Activated T-cell treated with anti-CD3 and anti-CD28 coated beads for 1 hour (primary cell): Measurements from ENCODE around the gene MAJIN.

Experiments used
- DNase-seq: peaks from one replicate; pipeline ENCODE4 v3.0.0-alpha.2; 2020; ENCODE audit warnings: low read depth

The MAJIN gene

DNA sequence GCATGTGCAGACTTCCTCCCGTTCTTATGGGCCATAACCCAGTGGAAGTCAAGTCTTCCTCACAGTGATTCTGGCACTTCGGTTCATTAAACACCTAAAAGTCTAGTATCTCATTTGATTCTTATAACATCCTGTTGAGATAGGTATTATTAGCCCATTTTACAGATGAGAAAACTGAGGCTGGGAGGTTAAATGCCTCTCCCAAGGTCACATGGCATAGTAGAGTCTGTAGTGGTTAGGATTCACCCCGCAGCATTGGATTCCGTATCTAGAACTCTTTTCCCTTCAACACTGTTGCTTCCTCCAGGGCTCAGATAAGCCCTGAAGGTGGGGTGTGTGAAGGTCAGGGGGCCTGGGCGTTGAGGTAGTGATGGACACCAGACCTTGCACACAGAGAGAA lies 39.6 kb downstream of the MAJIN start:
- DNase-seq: no peak

DNA sequence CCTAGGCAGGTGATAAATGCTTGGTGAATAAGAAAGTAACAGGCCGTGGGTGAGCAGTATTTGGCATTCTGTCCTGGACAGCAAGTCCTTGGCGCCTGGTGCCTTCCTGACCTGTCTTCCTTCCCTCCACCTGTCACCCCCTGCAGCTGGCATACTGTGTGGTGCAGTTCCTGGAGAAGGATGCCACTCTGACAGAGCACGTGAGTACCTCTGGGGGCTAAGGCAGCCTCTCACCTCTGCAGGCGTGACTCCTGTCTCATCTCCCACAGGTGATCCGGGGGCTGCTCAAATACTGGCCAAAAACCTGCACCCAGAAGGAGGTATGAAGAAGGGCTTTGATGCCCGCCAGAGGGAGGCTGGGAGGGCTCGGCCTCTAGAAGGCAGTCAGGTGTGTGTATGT lies 40.6 kb downstream of the MAJIN start:
- no peak for DNase-seq

DNA sequence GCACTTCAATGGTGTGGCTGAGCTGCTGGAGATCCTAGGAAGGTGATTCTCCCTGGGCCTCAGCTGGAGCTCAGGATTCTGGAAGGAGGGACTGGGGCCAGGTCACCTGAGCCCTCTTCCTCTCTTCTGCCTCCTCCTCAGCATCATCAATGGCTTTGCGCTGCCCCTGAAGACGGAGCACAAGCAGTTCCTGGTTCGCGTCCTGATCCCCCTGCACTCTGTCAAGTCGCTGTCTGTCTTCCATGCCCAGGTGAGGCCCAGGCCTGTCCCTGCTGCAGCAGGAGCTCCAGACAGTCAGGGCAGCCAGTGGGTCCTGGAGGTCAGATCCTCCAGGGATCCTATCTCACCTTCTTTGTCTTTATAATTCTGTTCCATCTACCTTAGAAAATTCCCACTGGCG lies 41.6 kb downstream of the MAJIN start:
- DNase-seq: no peak

DNA sequence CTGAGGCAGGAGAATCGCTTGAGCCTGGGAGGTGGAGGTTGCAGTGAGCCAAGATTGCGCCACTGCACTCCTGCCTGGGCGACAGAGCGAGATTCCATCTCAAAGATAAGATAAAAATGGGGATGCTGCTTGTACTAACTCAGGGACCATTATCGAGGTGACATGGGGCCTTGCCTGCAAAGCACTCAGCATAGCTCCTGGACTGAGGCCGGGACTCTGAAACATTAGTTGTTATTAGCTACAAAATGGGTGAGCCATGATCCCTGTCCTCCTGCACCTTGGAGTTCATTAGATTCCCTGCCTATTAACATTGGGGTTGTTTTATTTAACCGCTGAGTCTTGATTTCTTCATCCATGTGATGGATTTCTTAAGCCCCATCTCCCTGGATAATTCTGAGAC lies 42.3 kb downstream of the MAJIN start:
- no peak for DNase-seq

DNA sequence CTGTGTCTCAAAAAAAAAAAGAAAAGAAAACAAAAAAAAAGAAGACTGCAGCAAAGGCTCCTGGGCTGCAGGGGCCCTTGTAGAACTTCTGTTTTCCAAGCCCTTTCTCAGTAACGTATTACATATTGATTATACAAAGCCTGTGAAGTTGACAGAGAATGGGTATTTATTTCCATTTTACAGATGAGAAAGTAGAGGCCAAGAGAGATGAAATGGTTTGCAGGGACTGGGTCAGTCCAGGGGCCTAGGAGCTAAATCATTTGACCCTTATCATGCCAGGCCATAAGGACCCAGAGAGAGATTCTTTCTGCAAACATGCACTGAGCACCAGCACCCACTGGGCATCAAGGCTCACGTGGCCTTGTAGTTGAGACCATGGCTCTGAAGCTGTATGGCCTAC lies 43.0 kb downstream of the MAJIN start:
- DNase-seq: no peak

DNA sequence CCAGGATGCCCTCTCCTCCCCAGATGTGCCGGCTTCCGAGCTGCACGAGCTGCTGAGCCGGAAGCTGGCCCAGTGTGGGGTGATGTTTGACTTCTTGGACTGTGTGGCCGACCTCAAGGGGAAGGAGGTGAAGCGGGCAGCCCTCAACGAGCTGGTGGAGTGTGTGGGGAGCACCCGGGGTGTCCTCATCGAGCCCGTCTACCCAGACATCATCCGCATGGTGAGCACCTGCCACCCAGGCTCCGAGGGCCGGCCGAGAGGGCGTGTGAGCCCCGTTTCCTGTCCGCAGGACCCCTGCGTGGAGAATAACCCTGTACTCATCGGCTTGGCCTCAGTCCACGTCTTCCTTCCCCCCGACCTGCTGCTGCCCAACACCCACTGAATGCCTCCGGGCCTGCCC lies 45.2 kb downstream of the MAJIN start:
- no peak for DNase-seq

DNA sequence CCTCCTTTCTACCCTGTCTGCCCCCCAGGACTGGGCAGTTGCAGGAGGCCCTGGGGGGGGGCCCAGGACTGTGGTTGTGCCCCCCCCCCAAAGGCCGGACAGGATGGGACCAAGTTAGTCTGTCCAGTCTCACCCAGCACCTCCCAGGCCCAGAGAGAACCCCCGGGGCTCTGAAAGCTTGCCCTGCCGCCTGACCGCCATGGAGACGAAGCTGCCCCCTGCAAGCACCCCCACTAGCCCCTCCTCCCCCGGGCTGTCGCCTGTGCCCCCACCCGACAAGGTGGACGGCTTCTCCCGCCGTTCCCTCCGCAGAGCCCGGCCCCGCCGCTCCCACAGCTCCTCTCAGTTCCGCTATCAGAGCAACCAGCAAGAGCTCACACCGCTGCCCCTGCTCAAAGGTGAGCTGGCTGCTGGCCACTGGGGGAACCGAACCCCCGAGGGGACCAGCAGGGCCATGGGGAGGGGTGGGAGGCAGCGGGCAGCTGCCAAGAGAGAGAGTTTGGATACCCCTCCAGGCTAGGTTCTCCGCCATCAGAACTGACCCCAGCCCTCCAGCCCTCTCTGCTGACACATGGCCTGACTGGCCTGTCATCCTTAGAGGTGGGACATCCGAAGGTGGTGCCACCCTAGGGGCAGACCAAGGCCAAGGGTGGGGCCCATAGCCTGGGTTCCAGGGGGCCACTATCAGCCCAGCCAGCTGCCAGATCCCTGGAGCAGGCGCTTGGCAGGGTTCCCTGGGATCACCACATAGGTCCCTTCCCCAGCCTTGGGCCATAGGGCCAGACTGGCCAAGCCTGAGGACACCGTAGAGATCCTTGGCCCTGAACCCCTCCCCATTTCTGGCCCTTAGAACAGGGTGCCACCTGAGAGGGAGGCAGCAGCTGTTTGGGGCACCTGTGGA lies 46.1 kb downstream of the MAJIN start:
- no peak for DNase-seq

DNA sequence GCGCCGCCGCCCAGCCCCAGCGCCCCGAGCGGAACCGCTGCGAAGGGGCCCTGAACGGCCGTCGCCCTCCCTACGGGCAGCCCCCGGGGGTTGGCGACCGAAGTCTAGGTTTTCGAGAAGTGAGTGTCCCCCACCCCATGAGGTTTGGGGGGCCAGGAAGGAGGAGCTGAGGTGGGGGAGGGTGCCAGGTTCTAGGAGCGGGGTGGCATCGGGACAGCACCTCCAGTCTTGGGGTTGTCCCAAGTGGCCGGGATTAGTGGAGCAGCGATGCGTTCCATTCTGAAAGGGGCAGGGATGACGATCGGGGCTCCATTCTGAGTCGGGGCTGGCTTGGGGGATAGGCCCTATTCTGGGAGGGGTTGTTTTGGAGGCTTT lies 47.0 kb downstream of the MAJIN start:
- no peak for DNase-seq

DNA sequence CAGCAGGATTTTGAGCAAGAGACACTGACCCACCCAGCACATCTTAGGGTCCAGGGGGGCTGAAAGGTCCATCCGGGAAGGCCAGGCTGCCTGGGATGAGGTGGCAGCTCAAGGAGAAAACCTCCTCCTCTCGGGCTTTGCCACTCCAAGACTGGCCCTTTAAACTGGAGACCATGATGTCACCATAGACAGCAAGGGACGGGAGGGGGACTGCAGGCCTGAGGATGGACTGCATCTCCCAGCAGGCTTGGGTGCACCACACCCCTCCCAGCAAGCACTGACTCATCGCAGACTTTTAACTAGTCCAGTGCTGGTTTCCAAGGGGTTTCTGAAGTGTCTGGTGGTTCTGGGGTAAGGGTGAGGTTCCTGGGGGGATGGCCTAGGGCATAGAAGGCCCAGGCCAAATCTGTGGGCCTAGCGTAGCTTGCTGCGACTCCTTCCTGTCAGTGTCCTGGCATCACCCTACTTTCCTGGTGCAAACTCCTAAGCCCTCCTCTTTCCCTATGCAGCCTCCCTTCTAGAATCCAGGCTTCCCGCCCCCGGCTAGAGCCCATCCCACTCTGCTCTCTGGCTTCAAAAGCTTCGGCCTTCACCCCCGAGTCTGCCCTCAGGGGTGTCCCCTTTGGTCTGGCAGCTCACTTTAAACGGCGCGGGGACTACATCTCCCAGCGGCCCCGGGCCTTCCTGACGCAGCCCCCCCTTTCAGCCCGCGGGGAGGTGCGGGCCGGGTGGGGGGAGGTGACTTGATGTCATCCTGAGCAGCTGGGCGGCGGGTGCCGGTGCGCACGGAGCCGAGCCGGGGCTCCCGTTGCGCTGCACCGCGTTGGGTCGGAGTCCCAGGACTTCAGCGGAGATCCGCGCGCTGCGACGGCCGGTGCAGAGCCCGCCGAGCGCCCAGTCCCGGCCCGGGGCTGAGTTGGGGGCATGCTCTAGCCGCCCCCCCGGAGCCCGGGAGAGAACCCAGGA lies 47.7 kb downstream of the MAJIN start, which contains the start of gene PPP2R5B:
Gene PPP2R5B, plus strand, starts transcription at position 746 of the 966 bp plus-strand sequence. CDS start 1,046 bp downstream, outside the sequence.
- peak; percentile 87 for DNase-seq

DNA sequence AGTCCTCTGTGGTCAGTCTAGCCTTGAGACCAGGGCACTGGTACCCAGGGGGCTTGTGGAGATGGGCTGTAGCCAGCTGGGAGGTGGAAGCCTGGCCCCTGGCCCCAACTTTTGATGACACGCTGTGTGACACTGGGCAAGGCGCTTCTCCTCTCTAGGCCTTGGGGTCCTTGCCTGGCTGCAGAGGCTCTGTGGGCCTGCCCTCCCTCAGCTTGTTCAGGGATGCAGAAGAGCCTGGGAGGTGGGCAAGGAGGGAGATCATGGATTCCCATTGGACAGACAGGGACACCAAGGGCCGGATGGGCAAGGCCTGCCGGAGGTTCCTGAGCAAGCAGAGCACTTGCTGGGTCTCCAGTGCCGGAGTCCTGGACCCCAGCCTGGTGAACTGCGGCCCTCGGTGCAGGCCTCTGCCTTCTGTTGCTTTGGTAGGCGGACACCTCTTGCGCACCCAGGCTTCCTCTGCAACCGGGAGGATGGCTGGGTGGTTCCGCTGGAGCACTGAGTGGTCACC lies 48.7 kb downstream of the MAJIN start:
- DNase-seq: no peak

DNA sequence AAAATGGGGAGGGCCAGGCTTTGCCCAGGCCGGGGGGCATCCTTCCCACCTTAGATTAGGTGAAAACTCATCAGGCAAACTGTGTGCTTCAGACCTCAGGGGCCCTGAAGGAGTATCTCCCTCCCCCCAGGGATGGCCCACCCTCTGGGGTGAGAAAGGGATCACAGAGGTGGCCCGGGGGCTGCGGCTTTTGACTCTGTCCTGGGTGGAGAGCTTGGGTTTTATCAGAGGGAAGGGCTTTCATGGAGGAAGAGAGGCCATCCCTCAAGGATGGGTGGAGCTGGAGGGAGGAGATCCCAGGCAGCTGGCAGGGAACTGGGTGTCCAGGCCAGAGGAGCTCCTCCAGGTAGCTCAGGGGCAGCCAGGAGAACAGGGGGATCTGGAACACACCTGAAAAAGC lies 50.5 kb downstream of the MAJIN start:
- no peak for DNase-seq

DNA sequence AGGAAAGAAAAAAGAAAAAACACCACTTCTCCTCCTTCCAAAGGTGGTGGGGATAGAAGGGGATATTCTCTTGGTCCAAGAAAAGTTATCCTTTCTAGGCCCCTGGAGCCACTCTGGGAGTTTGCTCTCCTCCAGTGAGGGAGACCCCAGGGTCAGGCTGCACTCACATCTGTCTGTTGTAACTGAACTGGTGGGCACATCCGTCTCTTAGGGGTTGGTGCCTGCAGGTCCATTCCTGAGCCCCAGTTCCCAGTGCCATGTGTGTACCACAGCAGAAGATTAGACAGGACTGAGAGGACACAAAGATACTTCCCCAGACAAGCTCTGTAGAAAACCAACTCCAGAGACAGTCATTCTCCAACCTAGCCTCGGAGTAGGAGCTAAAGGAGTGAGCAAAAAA lies 51.8 kb downstream of the MAJIN start:
- no peak for DNase-seq

DNA sequence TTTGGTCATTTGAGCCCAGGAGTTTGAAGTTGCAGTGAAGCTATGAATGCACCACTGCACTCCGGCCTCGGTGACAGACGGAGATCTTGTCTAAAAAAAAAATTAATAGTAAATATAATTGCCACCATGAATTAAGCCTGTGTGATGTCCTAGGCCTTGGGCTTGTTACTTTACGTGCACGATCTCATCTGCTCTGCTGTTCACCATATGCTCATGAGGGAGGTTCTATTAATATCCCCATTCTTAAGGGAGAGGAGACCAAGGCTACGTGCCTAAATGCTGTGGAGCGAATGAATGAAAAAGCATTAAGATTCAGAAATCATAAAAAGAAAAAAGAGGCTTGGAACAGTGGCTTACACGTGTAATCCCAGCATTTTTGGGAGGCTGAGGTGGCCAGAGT lies 52.3 kb downstream of the MAJIN start:
- DNase-seq: no peak

DNA sequence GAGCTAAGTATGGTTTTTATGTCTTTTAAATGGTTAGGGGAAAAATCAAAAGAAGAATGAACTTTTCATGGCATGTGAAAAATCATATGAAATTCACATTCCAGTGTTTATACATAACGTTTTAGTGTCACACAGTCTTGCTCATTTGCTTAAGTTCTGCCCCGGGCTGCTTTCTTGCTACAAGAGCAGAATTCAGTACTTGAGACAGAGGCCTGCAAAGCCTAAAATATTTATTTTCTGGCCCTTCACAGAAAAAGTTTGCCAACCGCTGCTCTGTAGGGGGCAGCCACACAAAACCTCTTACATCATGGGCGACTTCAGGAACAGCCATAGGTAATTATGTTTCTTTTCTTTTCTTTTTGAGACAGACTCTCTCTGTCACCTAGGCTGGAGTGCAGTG lies 53.9 kb downstream of the MAJIN start:
- no peak for DNase-seq

DNA sequence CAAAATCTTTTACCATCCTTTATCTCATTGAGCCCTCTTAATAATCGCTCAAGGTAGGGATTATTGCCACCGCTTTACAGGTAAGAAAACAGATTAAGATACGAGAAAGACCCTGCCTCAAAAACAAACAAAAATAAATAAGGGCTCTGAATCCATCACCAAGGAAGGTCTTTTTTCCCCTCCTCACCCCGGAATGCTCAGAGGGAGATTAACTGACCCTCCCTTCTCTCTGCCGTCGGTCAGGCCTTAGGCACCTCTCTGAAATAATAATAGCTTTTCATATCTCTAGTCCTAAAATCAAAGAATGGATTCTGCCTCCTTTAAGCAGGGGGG lies 54.3 kb downstream of the MAJIN start:
- no peak for DNase-seq

DNA sequence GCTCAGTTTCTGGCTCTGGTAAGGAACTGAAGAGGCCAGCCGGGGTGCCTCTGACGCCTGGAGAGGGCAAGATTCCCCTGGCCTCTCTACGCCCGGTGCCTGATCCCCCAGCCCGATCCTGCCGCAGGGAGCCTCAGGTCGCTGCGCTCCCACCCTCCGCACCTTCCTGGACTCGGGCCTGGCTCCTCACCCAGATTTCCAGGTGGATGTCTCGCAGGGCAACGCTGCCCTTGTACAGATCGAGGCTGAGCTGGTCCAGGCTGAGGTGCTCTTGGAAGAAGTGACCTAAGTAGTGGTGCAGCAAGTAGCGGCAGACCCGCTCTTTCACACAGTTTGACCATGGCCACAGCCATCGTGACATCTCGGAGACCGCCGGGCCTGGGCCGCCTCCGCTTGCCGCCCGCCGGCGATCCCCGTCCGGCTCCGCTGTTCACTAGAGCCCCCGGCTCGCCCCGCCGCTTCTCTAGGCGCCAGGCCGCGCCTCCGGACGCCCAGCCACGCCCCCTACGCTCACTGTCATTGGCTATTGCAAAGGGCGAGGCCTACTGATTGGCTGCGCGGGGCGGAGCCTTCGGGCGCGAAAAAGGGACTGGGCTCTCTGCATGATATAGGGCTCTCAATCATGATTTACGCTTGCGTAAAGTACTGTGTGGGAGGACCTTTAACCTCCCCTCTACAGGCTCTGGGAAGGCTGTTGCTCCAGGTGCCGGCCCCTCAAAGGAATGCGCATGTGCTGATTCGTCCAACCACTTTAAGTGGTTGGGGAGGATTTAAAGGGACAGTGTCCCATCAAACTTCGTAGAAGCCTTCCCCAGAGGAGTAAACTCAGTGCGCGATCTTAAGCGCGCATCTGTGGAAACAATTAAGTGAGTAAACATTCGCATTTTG lies 54.9 kb downstream of the MAJIN start, which contains the start of gene ATG2A:
Gene ATG2A, minus strand, starts transcription at position 435 of the 888 bp plus-strand sequence. Its CDS starts 74 bp downstream, at position 361.
- DNase-seq: peak; percentile 98

DNA sequence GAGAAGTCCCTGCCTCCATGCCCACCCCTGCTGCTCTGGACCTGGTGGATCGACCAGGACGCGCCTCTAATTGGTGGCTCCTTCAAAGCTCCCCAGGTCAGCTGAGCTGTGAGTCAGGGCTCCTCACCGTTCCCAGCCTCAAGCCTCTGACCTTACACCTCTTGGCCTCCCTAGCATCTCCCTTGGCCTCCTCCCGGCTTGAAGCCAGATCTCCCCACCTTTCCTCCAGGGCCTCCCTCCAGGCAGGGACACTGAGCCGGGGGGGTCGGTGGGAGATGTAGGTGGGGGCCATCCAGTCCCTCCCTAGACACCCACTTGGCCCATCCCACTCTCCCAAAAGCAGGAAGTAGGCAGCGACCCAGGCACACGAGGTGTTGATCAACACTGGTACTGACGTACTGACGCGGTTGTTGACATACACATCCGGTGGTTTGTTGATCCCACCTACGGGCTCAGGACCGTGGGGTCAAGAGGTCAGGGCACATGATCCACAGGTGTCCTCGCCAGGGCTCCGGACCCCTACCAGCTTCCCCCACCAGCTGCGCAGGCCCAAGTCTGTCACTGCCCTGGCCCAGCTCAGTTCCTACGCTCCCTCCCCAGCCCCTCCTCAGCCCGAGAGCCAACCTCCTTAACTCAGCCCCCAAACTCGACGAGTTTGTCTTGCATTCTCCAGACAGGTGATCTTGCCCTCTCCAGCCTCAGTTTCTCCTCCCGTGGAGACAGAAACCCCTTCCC lies 55.7 kb downstream of the MAJIN start:
- no peak for DNase-seq

DNA sequence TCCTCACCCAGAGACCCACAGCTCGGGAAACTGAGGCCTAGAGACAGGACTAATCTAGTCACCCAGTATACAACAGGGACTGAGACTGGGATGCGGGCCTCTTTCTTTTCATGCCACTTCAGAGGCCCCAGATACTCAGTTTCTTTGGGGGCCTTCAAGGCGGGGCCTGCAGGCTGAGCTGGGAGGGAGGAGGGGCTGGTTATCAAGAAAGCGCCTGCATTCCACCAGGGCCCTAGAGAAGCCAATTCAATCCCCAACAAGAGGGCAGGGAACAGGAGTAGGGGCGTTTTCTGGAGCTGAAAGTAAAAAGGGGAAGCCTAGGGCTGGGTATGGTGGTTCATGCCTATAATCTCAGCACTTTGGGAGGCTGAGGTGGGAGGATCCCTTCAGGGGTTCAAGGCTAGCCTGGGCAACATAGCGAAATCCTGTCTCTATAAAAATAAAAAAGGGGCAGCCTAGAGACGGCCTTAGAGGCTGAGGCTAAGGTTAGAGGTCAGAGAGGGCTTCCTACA lies 56.5 kb downstream of the MAJIN start:
- no peak for DNase-seq

DNA sequence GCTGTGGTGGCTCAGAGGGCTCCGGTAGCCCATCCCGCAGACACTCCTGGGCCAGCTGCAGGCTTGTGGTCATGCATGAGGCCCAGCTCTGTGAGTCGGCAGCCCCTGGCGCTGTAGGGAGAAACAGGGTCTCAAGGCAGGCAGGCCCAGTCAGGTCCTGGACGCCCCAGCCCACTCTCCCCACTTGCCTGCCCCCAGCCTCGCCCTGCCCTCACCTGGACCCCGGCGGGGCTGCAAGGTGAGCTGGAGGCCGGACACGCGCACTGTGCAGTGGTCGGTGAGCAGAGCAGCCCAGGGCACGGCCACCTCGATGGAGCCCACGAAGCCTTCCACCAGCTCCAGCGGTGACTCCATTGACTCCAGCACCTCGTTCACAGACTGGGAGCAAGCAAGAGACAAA lies 57.8 kb downstream of the MAJIN start:
- DNase-seq: no peak

DNA sequence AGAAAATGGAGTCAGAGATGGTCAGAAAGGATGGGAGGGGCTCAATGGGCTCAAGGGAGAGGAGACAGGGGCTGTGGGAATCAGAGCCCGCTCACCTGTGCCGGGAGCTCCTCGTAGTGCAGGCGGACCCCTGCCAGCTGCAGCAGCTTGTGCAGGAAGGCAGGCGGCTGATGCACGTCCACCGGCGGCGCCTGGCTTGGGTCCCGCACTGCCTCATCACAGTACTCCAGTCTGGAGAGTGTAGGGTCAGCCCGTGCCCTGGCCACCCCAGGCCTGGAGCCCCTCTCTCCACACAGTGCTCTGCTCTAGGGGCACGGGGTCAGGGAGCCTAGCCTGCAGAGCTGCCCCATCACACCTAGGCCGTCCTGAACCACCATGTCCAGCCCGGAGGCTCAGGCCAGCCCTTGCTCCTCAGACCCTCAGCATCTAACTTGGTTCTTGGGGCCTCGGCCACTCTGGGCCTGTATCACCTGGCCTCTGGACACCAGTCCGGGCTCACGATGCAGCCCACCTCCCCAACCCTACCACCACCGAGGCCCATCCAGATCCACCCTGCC lies 58.7 kb downstream of the MAJIN start:
- DNase-seq: no peak
